Measurements from ENCODE around the gene MXRA8.

Gene MXRA8

DNA sequence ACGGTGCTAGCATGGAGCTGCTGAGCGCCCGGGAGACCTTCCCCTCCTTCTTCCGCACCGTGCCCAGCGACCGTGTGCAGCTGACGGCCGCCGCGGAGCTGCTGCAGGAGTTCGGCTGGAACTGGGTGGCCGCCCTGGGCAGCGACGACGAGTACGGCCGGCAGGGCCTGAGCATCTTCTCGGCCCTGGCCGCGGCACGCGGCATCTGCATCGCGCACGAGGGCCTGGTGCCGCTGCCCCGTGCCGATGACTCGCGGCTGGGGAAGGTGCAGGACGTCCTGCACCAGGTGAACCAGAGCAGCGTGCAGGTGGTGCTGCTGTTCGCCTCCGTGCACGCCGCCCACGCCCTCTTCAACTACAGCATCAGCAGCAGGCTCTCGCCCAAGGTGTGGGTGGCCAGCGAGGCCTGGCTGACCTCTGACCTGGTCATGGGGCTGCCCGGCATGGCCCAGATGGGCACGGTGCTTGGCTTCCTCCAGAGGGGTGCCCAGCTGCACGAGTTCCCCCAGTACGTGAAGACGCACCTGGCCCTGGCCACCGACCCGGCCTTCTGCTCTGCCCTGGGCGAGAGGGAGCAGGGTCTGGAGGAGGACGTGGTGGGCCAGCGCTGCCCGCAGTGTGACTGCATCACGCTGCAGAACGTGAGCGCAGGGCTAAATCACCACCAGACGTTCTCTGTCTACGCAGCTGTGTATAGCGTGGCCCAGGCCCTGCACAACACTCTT is 26.2 kb downstream of the MXRA8 start:
- Histone ChIP-seq H3K27ac (ENCODE audit: low read depth, low read length) (no peak overlapping the region), H3K36me3 (ENCODE audit: control insufficient read depth, insufficient read depth, low read length) (no peaks in the 10 kb centered on the region), H3K4me3 (ENCODE audit: low read length) (no peak overlapping the region), H3K27me3 (ENCODE audit: control insufficient read depth, insufficient read depth, low read length) (no peaks in the 10 kb centered on the region), H3K4me1 (ENCODE audit: control insufficient read depth, insufficient read depth, low read length) (no peaks in the 10 kb centered on the region), H3K9ac (ENCODE audit: low read length) (no peak overlapping the region)

DNA sequence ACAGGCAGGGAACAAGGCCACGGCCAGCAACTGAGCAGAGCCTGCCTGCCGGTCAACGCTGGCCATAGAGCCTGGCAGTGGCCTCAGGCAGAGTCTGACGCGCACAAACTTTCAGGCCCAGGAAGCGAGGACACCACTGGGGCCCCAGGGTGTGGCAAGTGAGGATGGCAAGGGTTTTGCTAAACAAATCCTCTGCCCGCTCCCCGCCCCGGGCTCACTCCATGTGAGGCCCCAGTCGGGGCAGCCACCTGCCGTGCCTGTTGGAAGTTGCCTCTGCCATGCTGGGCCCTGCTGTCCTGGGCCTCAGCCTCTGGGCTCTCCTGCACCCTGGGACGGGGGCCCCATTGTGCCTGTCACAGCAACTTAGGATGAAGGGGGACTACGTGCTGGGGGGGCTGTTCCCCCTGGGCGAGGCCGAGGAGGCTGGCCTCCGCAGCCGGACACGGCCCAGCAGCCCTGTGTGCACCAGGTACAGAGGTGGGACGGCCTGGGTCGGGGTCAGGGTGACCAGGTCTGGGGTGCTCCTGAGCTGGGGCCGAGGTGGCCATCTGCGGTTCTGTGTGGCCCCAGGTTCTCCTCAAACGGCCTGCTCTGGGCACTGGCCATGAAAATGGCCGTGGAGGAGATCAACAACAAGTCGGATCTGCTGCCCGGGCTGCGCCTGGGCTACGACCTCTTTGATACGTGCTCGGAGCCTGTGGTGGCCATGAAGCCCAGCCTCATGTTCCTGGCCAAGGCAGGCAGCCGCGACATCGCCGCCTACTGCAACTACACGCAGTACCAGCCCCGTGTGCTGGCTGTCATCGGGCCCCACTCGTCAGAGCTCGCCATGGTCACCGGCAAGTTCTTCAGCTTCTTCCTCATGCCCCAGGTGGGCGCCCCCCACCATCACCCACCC is 27.0 kb downstream of the MXRA8 start, which contains the start of gene TAS1R3:
TAS1R3 (plus strand) TSS at position 213 of the 898 bp plus-strand sequence; CDS start at position 279, 66 bp downstream.
- Histone ChIP-seq H3K4me1 (ENCODE audit: control insufficient read depth, insufficient read depth, low read length) (no peaks in the 10 kb centered on the region), H3K9ac (ENCODE audit: low read length) (no peak within 1 kb of the TSS)

DNA sequence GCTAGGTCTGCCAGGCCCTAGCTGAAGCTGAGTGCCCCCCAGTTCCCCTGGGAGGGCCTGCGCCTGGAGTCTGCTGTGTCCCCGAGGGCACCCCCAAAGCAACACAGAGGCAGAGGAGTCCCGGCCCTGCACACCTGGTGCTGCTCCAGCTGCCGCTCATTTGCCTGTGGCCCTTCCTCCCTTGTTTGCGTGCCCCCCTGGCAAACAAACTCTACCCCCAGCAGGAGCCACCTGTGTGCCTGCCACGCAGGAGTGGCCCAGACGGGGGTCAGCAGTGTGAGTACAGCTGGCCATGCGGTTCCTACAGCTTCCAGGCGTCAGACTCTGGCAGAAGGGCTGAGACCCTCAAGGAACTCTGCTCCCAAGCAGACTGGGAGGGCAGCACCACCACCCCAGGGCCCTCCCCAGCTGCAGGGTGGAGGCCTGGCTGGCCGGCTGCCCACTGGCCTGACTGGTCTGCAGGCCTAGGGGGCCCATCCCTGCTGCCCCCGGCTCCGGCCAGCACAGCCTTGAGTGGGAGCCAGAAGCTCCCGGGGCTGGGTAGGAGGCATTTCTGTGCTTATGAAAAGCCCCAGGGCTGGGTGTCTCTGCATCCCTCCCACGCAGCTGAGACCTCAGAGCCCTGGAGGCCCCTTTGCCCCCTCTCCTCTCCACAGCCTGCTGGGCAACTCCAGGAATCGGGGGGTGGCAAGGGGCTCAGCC is 27.8 kb downstream of the MXRA8 start:
- Histone ChIP-seq H3K4me1 (ENCODE audit: control insufficient read depth, insufficient read depth, low read length) (peaks cover 3% of the 10 kb centered on the region), H3K4me3 (ENCODE audit: low read length) (no peak overlapping the region)

More for the DNA sequence above, 27.0 kb downstream of the MXRA8 start, which contains the start of gene TAS1R3:
- Histone ChIP-seq H3K36me3 (ENCODE audit: control insufficient read depth, insufficient read depth, low read length) (peaks cover 2% of the 10 kb centered on the region), H3K27me3 (ENCODE audit: control insufficient read depth, insufficient read depth, low read length) (no peaks in the 10 kb centered on the region), H3K27ac (ENCODE audit: low read depth, low read length) (no peak within 1 kb of the TSS), H3K4me3 (ENCODE audit: low read length) (peak within 1 kb of the TSS; percentile 3)

DNA sequence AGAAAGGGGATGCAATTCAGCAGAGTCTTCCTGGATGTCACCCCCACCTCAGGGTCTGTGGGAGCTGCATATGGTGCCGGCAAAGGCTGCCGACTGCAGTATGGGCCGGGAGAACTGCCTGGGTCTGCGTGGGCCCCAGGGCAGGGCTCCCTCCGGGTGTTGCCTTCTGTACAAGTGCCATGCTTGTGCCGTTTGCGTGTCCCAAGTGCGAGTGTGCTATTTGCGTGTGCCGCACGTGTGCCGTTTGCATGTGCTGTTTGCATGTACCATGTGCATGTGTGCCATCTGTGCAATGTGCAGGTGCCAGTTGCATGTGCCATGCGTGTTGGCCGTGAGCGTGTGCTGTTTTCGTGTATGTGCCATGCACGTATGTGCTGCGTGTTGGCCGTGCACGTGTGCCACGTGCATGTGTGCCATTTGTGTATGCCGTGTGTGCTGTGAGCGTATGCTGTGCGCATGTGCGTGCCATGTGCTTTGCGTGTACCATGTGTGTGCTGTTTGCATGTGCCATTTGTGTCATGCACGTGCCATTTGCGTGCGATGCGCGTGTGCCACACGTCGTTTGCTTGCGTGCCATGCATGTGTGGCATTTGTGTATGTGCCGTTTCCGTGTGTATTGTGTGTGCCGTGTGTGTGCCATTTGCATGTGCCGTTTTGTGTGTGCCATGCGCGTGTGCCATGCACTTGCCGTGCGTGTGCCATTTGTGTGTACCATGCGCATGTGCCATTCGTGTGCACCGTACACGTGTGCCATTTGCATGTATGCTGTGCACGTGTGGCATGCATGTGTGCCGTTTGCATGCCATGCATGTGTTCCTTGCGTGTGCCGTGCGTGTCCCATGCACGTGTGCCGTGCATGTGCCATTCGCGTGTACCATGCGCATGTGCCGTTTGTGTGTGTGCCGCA is 28.8 kb downstream of the MXRA8 start:
- no peak overlapping the region for H3K4me3 ChIP-seq (ENCODE audit: low read length)
- no peak overlapping the region for H3K9ac ChIP-seq (ENCODE audit: low read length)
- H3K27me3 ChIP-seq (ENCODE audit: control insufficient read depth, insufficient read depth, low read length), result no peaks in the 10 kb centered on the region
- H3K27ac ChIP-seq (ENCODE audit: low read depth, low read length), result no peak overlapping the region
- H3K4me1 ChIP-seq (ENCODE audit: control insufficient read depth, insufficient read depth, low read length), result peaks cover 6% of the 10 kb centered on the region
- H3K36me3 ChIP-seq (ENCODE audit: control insufficient read depth, insufficient read depth, low read length), result peaks cover 2% of the 10 kb centered on the region

More for the DNA sequence above, 27.8 kb downstream of the MXRA8 start:
- Histone ChIP-seq H3K9ac (ENCODE audit: low read length) (no peak overlapping the region), H3K27me3 (ENCODE audit: control insufficient read depth, insufficient read depth, low read length) (no peaks in the 10 kb centered on the region), H3K36me3 (ENCODE audit: control insufficient read depth, insufficient read depth, low read length) (peaks cover 2% of the 10 kb centered on the region), H3K27ac (ENCODE audit: low read depth, low read length) (no peak overlapping the region)

DNA sequence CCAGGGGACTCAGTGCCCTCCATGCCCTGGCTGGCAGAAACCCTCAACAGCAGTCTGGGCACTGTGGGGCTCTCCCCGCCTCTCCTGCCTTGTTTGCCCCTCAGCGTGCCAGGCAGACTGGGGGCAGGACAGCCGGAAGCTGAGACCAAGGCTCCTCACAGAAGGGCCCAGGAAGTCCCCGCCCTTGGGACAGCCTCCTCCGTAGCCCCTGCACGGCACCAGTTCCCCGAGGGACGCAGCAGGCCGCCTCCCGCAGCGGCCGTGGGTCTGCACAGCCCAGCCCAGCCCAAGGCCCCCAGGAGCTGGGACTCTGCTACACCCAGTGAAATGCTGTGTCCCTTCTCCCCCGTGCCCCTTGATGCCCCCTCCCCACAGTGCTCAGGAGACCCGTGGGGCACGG is 30.1 kb downstream of the MXRA8 start:
- peaks cover 2% of the 10 kb centered on the region for H3K36me3 ChIP-seq (ENCODE audit: control insufficient read depth, insufficient read depth, low read length)
- no peaks in the 10 kb centered on the region for H3K27me3 ChIP-seq (ENCODE audit: control insufficient read depth, insufficient read depth, low read length)
- H3K4me3 ChIP-seq (ENCODE audit: low read length), result no peak overlapping the region
- H3K4me1 ChIP-seq (ENCODE audit: control insufficient read depth, insufficient read depth, low read length), result peaks cover 6% of the 10 kb centered on the region
- no peak overlapping the region for H3K9ac ChIP-seq (ENCODE audit: low read length)
- no peak overlapping the region for H3K27ac ChIP-seq (ENCODE audit: low read depth, low read length)

DNA sequence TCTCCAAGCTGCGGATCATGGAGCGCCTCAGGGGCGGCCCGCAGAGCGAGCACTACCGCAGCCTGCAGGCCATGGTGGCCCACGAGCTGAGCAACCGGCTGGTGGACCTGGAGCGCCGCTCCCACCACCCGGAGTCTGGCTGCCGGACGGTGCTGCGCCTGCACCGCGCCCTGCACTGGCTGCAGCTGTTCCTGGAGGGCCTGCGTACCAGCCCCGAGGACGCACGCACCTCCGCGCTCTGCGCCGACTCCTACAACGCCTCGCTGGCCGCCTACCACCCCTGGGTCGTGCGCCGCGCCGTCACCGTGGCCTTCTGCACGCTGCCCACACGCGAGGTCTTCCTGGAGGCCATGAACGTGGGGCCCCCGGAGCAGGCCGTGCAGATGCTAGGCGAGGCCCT is 31.1 kb downstream of the MXRA8 start:
- no peak overlapping the region for H3K27ac ChIP-seq (ENCODE audit: low read depth, low read length)
- peaks cover 9% of the 10 kb centered on the region for H3K4me1 ChIP-seq (ENCODE audit: control insufficient read depth, insufficient read depth, low read length)
- H3K36me3 ChIP-seq (ENCODE audit: control insufficient read depth, insufficient read depth, low read length), result peaks cover 2% of the 10 kb centered on the region
- no peak overlapping the region for H3K9ac ChIP-seq (ENCODE audit: low read length)
- H3K4me3 ChIP-seq (ENCODE audit: low read length), result no peak overlapping the region
- no peaks in the 10 kb centered on the region for H3K27me3 ChIP-seq (ENCODE audit: control insufficient read depth, insufficient read depth, low read length)

DNA sequence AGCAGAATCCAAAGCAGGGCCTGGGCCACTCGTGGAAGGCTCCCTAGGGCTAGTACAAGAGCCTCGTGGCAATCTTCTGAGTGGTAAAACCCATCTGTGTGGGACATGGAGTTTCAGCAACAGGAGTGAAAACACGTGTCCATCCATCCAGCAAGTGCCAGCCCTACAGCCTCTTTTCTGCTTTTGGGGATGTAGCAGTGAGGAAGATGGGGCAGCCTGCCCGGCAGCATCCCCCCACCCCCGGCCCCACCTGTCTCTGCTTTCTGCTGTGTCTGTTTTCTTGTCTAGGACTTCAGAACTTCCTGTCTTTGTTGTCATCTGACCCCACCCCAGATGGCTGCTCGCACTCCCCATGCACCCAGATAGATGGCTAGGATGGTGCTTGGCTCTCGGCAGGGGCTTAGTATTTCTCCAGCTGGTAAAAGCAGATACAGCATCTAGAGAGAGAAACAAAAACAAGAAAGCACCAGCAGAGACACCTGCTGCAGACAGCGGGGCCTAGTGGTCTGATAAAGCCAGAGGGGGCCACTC is 32.2 kb downstream of the MXRA8 start:
- Histone ChIP-seq H3K27me3 (ENCODE audit: control insufficient read depth, insufficient read depth, low read length) (no peaks in the 10 kb centered on the region), H3K9ac (ENCODE audit: low read length) (no peak overlapping the region), H3K36me3 (ENCODE audit: control insufficient read depth, insufficient read depth, low read length) (peaks cover 2% of the 10 kb centered on the region), H3K4me1 (ENCODE audit: control insufficient read depth, insufficient read depth, low read length) (peaks cover 11% of the 10 kb centered on the region), H3K27ac (ENCODE audit: low read depth, low read length) (no peak overlapping the region), H3K4me3 (ENCODE audit: low read length) (no peak overlapping the region)

DNA sequence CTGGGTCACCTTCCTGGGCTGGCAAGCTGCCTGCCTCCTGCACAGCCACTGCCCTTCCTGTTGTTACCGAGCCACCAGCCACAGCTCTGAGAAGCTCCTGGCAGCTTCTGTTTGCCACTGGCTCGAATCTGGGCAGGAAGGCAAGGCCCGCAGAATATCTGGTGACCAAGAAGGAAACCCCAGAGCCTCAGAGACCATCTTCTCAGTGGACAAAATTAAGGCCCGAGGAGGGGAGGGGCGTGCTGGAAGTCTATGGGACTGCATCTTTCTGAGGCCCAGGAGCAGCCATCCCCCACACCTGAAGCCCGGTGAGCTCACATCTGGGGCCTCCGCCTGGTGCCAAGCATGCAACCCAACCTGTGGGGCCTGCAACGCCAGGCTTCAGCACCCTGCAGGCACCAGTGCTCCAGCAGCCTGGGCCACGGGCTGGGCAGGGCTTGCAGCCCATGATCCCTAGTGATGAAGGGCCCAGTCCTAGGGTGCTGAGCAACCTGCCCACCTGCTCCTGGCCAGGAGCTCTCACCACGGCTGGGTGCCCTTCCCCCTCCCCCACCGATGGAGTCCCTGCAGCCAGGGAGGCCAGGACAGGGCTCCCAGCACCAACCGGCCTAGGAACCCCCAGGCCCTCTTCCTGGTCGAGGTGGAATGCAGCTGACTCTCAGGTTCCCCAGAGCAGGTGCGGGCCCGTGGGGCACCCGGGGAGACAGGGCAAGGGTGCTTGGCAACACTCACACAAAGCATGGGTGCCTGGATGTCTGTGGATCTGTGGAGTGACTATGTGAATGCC is 32.9 kb downstream of the MXRA8 start:
- H3K4me1 ChIP-seq (ENCODE audit: control insufficient read depth, insufficient read depth, low read length), result peaks cover 11% of the 10 kb centered on the region
- H3K27me3 ChIP-seq (ENCODE audit: control insufficient read depth, insufficient read depth, low read length), result no peaks in the 10 kb centered on the region
- H3K36me3 ChIP-seq (ENCODE audit: control insufficient read depth, insufficient read depth, low read length), result peaks cover 3% of the 10 kb centered on the region
- H3K9ac ChIP-seq (ENCODE audit: low read length), result peak overlapping the region; percentile 85
- peak overlapping the region; percentile 84 for H3K4me3 ChIP-seq (ENCODE audit: low read length)
- H3K27ac ChIP-seq (ENCODE audit: low read depth, low read length), result peak overlapping the region; percentile 67

DNA sequence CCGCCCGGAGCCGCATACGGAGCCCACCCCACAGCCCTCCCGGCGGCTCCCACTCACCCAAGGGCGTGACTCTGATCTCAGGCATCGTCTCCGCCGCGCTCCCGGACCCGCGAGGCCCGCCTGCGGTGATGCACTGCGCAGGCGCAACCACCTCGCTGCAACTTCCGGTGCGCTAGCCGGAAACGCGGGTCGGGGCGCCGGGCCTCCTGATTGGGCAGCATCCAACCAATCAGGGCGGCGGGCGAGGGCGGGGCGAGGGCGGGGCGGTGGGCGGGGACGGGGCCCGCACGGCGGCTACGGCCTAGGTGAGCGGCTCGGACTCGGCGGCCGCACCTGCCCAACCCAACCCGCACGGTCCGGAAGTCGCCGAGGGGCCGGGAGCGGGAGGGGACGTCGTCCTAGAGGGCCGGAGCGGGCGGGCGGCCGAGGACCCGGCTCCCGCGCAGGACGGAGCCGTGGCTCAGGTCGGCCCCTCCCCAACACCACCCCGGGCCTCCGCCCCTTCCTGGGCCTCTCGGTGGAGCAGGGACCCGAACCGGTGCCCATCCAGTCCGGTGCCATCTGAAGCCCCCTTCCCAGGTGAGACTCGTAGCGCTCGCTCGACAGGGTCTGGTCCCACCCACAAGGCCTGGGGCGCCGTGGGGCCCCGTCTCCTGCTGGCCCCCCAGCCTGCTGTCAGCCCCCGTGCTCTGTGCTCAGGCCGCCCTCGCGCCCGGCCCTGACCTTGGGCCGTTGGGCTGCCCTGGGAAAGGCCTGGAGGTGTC is 33.6 kb downstream of the MXRA8 start, which contains the start of the genes CPTP and INTS11:
CPTP (plus strand) TSS at position 279 of the 764 bp plus-strand sequence. CDS start 2,109 bp downstream, outside the sequence.
INTS11 (minus strand) TSS at position 137 of the 764 bp plus-strand sequence; CDS start at position 85, 52 bp downstream.
- Histone ChIP-seq H3K4me1 (ENCODE audit: control insufficient read depth, insufficient read depth, low read length) (peaks cover 11% of the 10 kb centered on the region), H3K9ac (ENCODE audit: low read length) (peak within 1 kb of the TSS; percentile 85), H3K27me3 (ENCODE audit: control insufficient read depth, insufficient read depth, low read length) (no peaks in the 10 kb centered on the region), H3K27ac (ENCODE audit: low read depth, low read length) (peak within 1 kb of the TSS; percentile 83), H3K36me3 (ENCODE audit: control insufficient read depth, insufficient read depth, low read length) (peaks cover 11% of the 10 kb centered on the region), H3K4me3 (ENCODE audit: low read length) (peak within 1 kb of the TSS; percentile 90)

DNA sequence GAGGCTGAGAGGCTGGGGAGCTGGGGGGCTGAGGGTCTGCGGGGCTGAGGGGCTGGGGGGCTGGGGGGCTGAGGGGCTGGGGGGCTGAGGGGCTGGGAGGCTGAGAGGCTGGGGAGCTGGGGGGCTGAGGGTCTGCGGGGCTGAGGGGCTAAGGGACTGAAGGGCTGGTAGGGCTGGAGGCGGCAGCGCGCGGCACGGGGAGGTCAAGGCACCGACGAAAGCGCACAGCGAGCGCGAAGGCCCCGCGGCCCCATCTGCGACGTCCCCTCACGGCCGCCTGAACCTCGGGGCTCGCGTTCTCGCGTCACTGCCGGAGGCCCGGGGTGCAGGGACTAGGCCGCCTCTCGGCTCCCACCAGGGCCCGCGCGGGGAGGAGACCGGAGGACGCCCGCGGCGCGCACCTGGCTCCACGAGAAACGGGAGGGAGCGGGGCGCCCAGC is 34.3 kb downstream of the MXRA8 start:
- Histone ChIP-seq H3K9ac (ENCODE audit: low read length) (peak overlapping the region; percentile 68), H3K4me3 (ENCODE audit: low read length) (peak overlapping the region; percentile 90), H3K27ac (ENCODE audit: low read depth, low read length) (peak overlapping the region; percentile 83), H3K36me3 (ENCODE audit: control insufficient read depth, insufficient read depth, low read length) (peaks cover 16% of the 10 kb centered on the region), H3K27me3 (ENCODE audit: control insufficient read depth, insufficient read depth, low read length) (no peaks in the 10 kb centered on the region), H3K4me1 (ENCODE audit: control insufficient read depth, insufficient read depth, low read length) (peaks cover 11% of the 10 kb centered on the region)

All from rectal smooth muscle tissue (tissue), 1 donor.